HG03558 (cell line): ENCODE measurements around the gene SAP130.

Experiments
- ATAC-seq: cut with Tn5 transposase; IDR thresholded peaks from one replicate; pipeline ENCODE4 v1.9.1; 2021; ENCODE audit warnings: moderate number of reproducible peaks; ENCODE audit not compliant: unreplicated experiment; ENCODE audit errors: extremely low read depth

The SAP130 gene

GRCh38 chr2:128027801-128028667 lies at the start of gene SAP130:
Gene SAP130 (minus strand): TSS chr2:128028059. CDS start chr2:128026292, 1,767 bp downstream.
- peak; percentile 64 for ATAC-seq

GRCh38 chr2:128076461-128077106 lies 48.7 kb upstream of the SAP130 start:
- ATAC-seq: no peak

GRCh38 chr2:128073278-128073677 lies 45.4 kb upstream of the SAP130 start:
- ATAC-seq: no peak

- ATAC-seq: no peak
Measured at GRCh38 chr2:128069769-128070168, 41.9 kb upstream of the SAP130 start.

- no peak for ATAC-seq
Measured at GRCh38 chr2:128064353-128064752, 36.5 kb upstream of the SAP130 start.

GRCh38 chr2:128062571-128062970 lies 34.7 kb upstream of the SAP130 start:
- ATAC-seq: no peak

- ATAC-seq: no peak
Measured at GRCh38 chr2:128058114-128058513, 30.3 kb upstream of the SAP130 start.

- no peak for ATAC-seq
Measured at GRCh38 chr2:128057334-128057733, 29.5 kb upstream of the SAP130 start.

- ATAC-seq: no peak
Measured at GRCh38 chr2:128054104-128054885, 26.4 kb upstream of the SAP130 start.

- no peak for ATAC-seq
Measured at GRCh38 chr2:128053331-128053730, 25.5 kb upstream of the SAP130 start.

GRCh38 chr2:128043041-128043440 lies 15.2 kb upstream of the SAP130 start:
- ATAC-seq: no peak

- ATAC-seq: no peak
Measured at GRCh38 chr2:128041561-128041960, 13.7 kb upstream of the SAP130 start.

GRCh38 chr2:128040166-128040771 lies 12.4 kb upstream of the SAP130 start:
- no peak for ATAC-seq

GRCh38 chr2:128039535-128039934 lies 11.7 kb upstream of the SAP130 start:
- ATAC-seq: no peak

- no peak for ATAC-seq
Measured at GRCh38 chr2:128038411-128038810, 10.6 kb upstream of the SAP130 start.

- ATAC-seq: no peak
Measured at GRCh38 chr2:128037649-128038048, 9.8 kb upstream of the SAP130 start.

- ATAC-seq: no peak
Measured at GRCh38 chr2:128036748-128037607, 9.1 kb upstream of the SAP130 start.

GRCh38 chr2:128032092-128032491 lies 4.2 kb upstream of the SAP130 start:
- no peak for ATAC-seq

- no peak for ATAC-seq
Measured at GRCh38 chr2:128028668-128029054, 802 bp upstream of the SAP130 start.
